Mesenchymal stem cell (in vitro differentiated cells and primary cell): Measurements from ENCODE around the gene DDX31.

ENCODE experiments used
- DNase-seq: peaks from one replicate; pipeline ENCODE4 v3.0.0-alpha.2; 2013
- H2AFZ ChIP-seq: one replicate; pipeline ENCODE4 v1.6.1; 2013; ENCODE audit warnings: low read depth, mild to moderate bottlenecking, control low read depth, inconsistent platforms, low read length, moderate library complexity
- H2AK5ac ChIP-seq: 2 replicates; pipeline ENCODE4 v1.6.1; 2013; ENCODE audit warnings: low read length, moderate library complexity, mild to moderate bottlenecking, inconsistent platforms; ENCODE audit not compliant: severe bottlenecking
- H2BK120ac ChIP-seq: one replicate; pipeline ENCODE4 v1.6.1; 2013; ENCODE audit warnings: low read depth, mild to moderate bottlenecking, inconsistent platforms, low read length, moderate library complexity
- H2BK12ac ChIP-seq, 2 experiments: one replicate each; pipeline ENCODE4 v1.6.1; 2013; ENCODE audit warnings: inconsistent platforms in 2 of 2, low read length in 2 of 2, mild to moderate bottlenecking in 2 of 2, moderate library complexity in 2 of 2, control low read depth in 1 of 2
- H2BK15ac ChIP-seq: one replicate; pipeline ENCODE4 v1.6.1; 2013; ENCODE audit warnings: mild to moderate bottlenecking, low read depth, inconsistent platforms; ENCODE audit not compliant: poor library complexity, severe bottlenecking
- H2BK5ac ChIP-seq: 2 replicates; pipeline ENCODE4 v1.6.1; 2013; ENCODE audit warnings: low read depth, mild to moderate bottlenecking, low read length, control low read depth, inconsistent platforms; ENCODE audit not compliant: poor library complexity, severe bottlenecking
- H3K14ac ChIP-seq, 2 experiments: one replicate each; pipeline ENCODE4 v1.6.1; 2013; ENCODE audit warnings: inconsistent platforms in 2 of 2, low read length in 2 of 2, control low read depth in 1 of 2, mild to moderate bottlenecking in 1 of 2, moderate library complexity in 1 of 2
- H3K18ac ChIP-seq, 2 experiments: one replicate each; pipeline ENCODE4 v1.6.1; 2013; ENCODE audit warnings: inconsistent platforms in 2 of 2, low read length in 2 of 2, control low read depth in 1 of 2, low read depth in 1 of 2, mild to moderate bottlenecking in 1 of 2
- H3K23ac ChIP-seq, 2 experiments: one replicate each; pipeline ENCODE4 v1.6.1; 2013; ENCODE audit warnings: inconsistent platforms in 2 of 2, low read length in 2 of 2, mild to moderate bottlenecking in 2 of 2, moderate library complexity in 2 of 2, control low read depth in 1 of 2
- H3K27ac ChIP-seq: 2 replicates; pipeline ENCODE4 v1.5.1; 2013; ENCODE audit warnings: mild to moderate bottlenecking, moderate library complexity, low read length, control low read depth, inconsistent platforms; ENCODE audit not compliant: poor library complexity, severe bottlenecking
- H3K27me3 ChIP-seq, 2 experiments: 2 replicates each; pipeline versions ENCODE4 v1.6.1 to v1.7.0; 2013; ENCODE audit warnings: low read length in 2 of 2, mild to moderate bottlenecking in 2 of 2, moderate library complexity in 2 of 2, control low read depth in 1 of 2, inconsistent platforms in 1 of 2; ENCODE audit not compliant: control insufficient read depth in 1 of 2, insufficient read depth in 1 of 2
- H3K36me3 ChIP-seq, 2 experiments: 2 replicates each; pipeline versions ENCODE4 v1.6.1 to v1.7.0; 2013; ENCODE audit warnings: low read length in 2 of 2, control low read depth in 1 of 2, inconsistent platforms in 1 of 2, low read depth in 1 of 2, mild to moderate bottlenecking in 1 of 2; ENCODE audit not compliant: insufficient read depth in 2 of 2, control insufficient read depth in 1 of 2
- H3K4ac ChIP-seq, 2 experiments: one replicate each; pipeline ENCODE4 v1.6.1; 2013; ENCODE audit warnings: inconsistent platforms in 2 of 2, low read length in 2 of 2, mild to moderate bottlenecking in 2 of 2, moderate library complexity in 2 of 2, control low read depth in 1 of 2, low read depth in 1 of 2
- H3K4me1 ChIP-seq: 2 replicates; pipeline ENCODE4 v1.6.1; 2013; ENCODE audit warnings: low read depth, low read length, control low read depth; ENCODE audit not compliant: control insufficient read depth, insufficient read depth
- H3K4me2 ChIP-seq: 2 replicates; pipeline ENCODE4 v1.6.1; 2013; ENCODE audit warnings: low read length, mild to moderate bottlenecking, inconsistent platforms; ENCODE audit not compliant: poor library complexity, severe bottlenecking
- H3K4me3 ChIP-seq, 2 experiments: 2 replicates each; pipeline versions ENCODE4 v1.5.1 to v1.7.0; 2013; ENCODE audit warnings: low read length in 2 of 2, mild to moderate bottlenecking in 2 of 2, control low read depth in 1 of 2, low read depth in 1 of 2; ENCODE audit not compliant: insufficient read depth in 1 of 2
- H3K79me1 ChIP-seq: replicated peaks from 2 replicates; pipeline ENCODE4 v1.6.1; 2013; ENCODE audit warnings: mild to moderate bottlenecking, control low read depth, low read length, inconsistent platforms; ENCODE audit not compliant: poor library complexity, severe bottlenecking
- H3K9ac ChIP-seq: 2 replicates; pipeline ENCODE4 v1.7.0; 2013; ENCODE audit warnings: mild to moderate bottlenecking, low read length, moderate library complexity
- H3K9me3 ChIP-seq: 2 replicates; pipeline ENCODE4 v1.7.0; 2013; ENCODE audit warnings: mild to moderate bottlenecking, low read length; ENCODE audit not compliant: control insufficient read depth
- H4K8ac ChIP-seq: one replicate; pipeline ENCODE4 v1.6.1; 2013; ENCODE audit warnings: inconsistent platforms, mild to moderate bottlenecking, low read length, moderate library complexity
- H4K91ac ChIP-seq: one replicate; pipeline ENCODE4 v1.6.1; 2013; ENCODE audit warnings: mild to moderate bottlenecking, low read length, inconsistent platforms
- WGBS: methylation state at CpG from one replicate; pipeline ENCODE4 v1.1.7; 2013; ENCODE audit warnings: mixed read lengths; 5-methylcytosine and 5-hydroxymethylcytosine counted together

Gene DDX31

GRCh38 chr9:132622159-132622558 lies 47.6 kb downstream of the DDX31 start:
- H3K4me1 ChIP-seq = peaks cover 2% of the 10 kb centered on the region
- H3K23ac ChIP-seq = no peak overlapping the region
- H2AK5ac ChIP-seq = no peak overlapping the region
- H3K79me1 ChIP-seq = peaks cover 3% of the 10 kb centered on the region
- WGBS = 34% methylated on average over 5 of the region's 5 CpGs
- H3K4me3 ChIP-seq = no peak overlapping the region
- no peak overlapping the region for H3K14ac ChIP-seq
- no peak overlapping the region for H2AFZ ChIP-seq
- no peak overlapping the region for H2BK12ac ChIP-seq
- no peak overlapping the region for H3K27ac ChIP-seq
- H3K18ac ChIP-seq = no peak overlapping the region
- peak; percentile 83 for DNase-seq
- no peak overlapping the region for H3K4ac ChIP-seq
- H3K9ac ChIP-seq = no peak overlapping the region
- H3K9me3 ChIP-seq = no peaks in the 10 kb centered on the region
- H3K36me3 ChIP-seq = peaks cover 29 to 77% of the 10 kb centered on the region in 2 experiments
- H4K8ac ChIP-seq = no peak overlapping the region
- H3K27me3 ChIP-seq = no peaks in the 10 kb centered on the region
- H2BK15ac ChIP-seq = no peak overlapping the region
- H2BK120ac ChIP-seq = no peak overlapping the region
- H3K4me2 ChIP-seq = no peak overlapping the region
- no peak overlapping the region for H2BK5ac ChIP-seq
- H4K91ac ChIP-seq = no peak overlapping the region

- 99% methylated on average over 4 of the region's 5 CpGs for WGBS
- Histone ChIP-seq H3K18ac (no peak overlapping the region), H2AFZ (no peak overlapping the region), H2BK120ac (no peak overlapping the region), H3K4ac (no peak overlapping the region), H3K4me3 (no peak overlapping the region), H2BK12ac (no peak overlapping the region), H3K4me2 (no peak overlapping the region), H3K4me1 (no peaks in the 10 kb centered on the region), H3K27me3 (no peaks in the 10 kb centered on the region), H2BK5ac (no peak overlapping the region), H3K9ac (no peak overlapping the region), H3K23ac (no peak overlapping the region), H3K79me1 (peaks cover 1% of the 10 kb centered on the region), H2BK15ac (no peak overlapping the region), H3K14ac (no peak overlapping the region), H3K27ac (no peak overlapping the region), H2AK5ac (no peak overlapping the region), H3K9me3 (no peaks in the 10 kb centered on the region), H4K8ac (no peak overlapping the region), H3K36me3 (peaks cover 28 to 80% of the 10 kb centered on the region in 2 experiments), H4K91ac (no peak overlapping the region)
- no peak for DNase-seq
These were observed 53.1 kb downstream of the DDX31 start for GRCh38 chr9:132616725-132617124.

GRCh38 chr9:132615774-132616173 lies 54.0 kb downstream of the DDX31 start:
- no peak overlapping the region for H2AK5ac ChIP-seq
- H2BK120ac ChIP-seq = no peak overlapping the region
- no CpG with 5 or more reads among the region's 2 CpGs for WGBS
- H3K4me1 ChIP-seq = no peaks in the 10 kb centered on the region
- no peak overlapping the region for H2BK15ac ChIP-seq
- H3K4ac ChIP-seq = no peak overlapping the region
- H3K18ac ChIP-seq = no peak overlapping the region
- no peak overlapping the region for H3K27ac ChIP-seq
- no peak overlapping the region for H4K8ac ChIP-seq
- no peak overlapping the region for H3K23ac ChIP-seq
- peaks cover 1% of the 10 kb centered on the region for H3K79me1 ChIP-seq
- no peak overlapping the region for H4K91ac ChIP-seq
- no peak for DNase-seq
- H3K14ac ChIP-seq = no peak overlapping the region
- no peak overlapping the region for H3K9ac ChIP-seq
- H3K36me3 ChIP-seq = peaks cover 38 to 83% of the 10 kb centered on the region in 2 experiments
- H2AFZ ChIP-seq = no peak overlapping the region
- no peak overlapping the region for H3K4me3 ChIP-seq
- no peak overlapping the region for H3K4me2 ChIP-seq
- H3K27me3 ChIP-seq = no peaks in the 10 kb centered on the region
- H2BK5ac ChIP-seq = no peak overlapping the region
- H3K9me3 ChIP-seq = no peaks in the 10 kb centered on the region
- H2BK12ac ChIP-seq = no peak overlapping the region

GRCh38 chr9:132614324-132614723 lies 55.5 kb downstream of the DDX31 start:
- Histone ChIP-seq H3K18ac (no peak overlapping the region), H2AFZ (no peak overlapping the region), H4K8ac (no peak overlapping the region), H2BK120ac (no peak overlapping the region), H3K27me3 (no peaks in the 10 kb centered on the region), H3K4me2 (no peak overlapping the region), H2BK15ac (no peak overlapping the region), H3K9ac (no peak overlapping the region), H3K27ac (no peak overlapping the region), H2AK5ac (no peak overlapping the region), H3K79me1 (peaks cover 1% of the 10 kb centered on the region), H3K36me3 (peaks cover 43 to 81% of the 10 kb centered on the region in 2 experiments), H2BK12ac (no peak overlapping the region), H4K91ac (no peak overlapping the region), H3K4ac (no peak overlapping the region), H3K14ac (no peak overlapping the region), H2BK5ac (no peak overlapping the region), H3K9me3 (no peaks in the 10 kb centered on the region), H3K23ac (no peak overlapping the region), H3K4me1 (peaks cover 2% of the 10 kb centered on the region), H3K4me3 (no peak overlapping the region)
- WGBS = 83% methylated on average over 6 of the region's 6 CpGs
- DNase-seq = no peak
